Stimulated activated CD4-positive, alpha-beta T cell treated with anti-CD3 and anti-CD28 coated beads, Interleukin-15, amount 100 ng/mL, for 1 hour (primary cell): Measurements from ENCODE around the gene HES6.

ENCODE experiments used
- DNase-seq, 2 donors: peaks; one replicate each; pipeline ENCODE4 v3.0.0-alpha.2; 2020; ENCODE audit warnings: low read depth in 1 of 2, low spot score in 1 of 2

Gene HES6

DNA sequence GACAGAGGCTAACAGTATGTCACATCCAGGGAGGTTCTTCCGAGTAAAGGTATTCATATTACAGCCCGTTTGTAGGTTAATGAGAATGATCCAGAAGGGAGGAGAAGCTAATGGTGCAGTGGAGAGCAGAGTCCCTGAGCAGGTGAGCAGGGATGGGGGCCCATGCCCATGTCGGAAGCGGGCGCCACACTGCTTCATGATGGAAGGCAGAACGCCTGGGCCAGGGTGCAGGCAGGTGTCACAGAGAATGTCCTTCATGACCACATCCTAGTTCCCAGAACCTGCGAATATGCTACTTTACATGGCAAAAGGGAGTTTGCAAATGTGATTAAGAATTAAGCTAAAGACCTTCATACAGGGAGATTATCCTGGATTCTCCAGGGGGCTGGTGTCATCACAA, 4.0 kb downstream of the HES6 start:
- DNase-seq: no peak

- no peak for DNase-seq
These were observed 4.5 kb downstream of the HES6 start for GRCh38 chr2:238235331-238235732.

- no peak for DNase-seq
These were observed 6.2 kb downstream of the HES6 start for GRCh38 chr2:238233625-238234024.

- DNase-seq: no peak
These were observed 8.0 kb downstream of the HES6 start for GRCh38 chr2:238231809-238232208.

- DNase-seq: peak; percentile 63 to 69
These were observed 8.5 kb downstream of the HES6 start for GRCh38 chr2:238231251-238231793.

DNA sequence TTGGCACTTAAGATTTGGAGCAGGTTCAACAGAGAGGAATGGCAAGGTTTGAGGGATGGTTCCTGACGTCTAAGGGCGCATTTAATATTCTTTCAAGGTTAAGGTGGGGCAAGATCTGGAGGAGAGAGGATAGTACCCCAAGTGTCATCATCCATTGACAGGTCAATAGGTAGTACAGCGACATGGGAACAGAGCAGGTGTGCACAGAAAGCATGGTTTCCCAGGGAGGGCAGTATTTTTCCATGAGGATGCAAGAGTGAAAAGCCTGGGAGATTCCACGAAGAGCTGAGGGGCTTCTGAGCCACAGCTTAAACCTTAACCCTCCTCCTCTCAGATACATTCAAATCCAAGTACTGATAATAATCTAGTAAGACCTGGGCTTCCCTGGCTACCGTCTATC, 9.1 kb downstream of the HES6 start:
- DNase-seq: no peak

DNA sequence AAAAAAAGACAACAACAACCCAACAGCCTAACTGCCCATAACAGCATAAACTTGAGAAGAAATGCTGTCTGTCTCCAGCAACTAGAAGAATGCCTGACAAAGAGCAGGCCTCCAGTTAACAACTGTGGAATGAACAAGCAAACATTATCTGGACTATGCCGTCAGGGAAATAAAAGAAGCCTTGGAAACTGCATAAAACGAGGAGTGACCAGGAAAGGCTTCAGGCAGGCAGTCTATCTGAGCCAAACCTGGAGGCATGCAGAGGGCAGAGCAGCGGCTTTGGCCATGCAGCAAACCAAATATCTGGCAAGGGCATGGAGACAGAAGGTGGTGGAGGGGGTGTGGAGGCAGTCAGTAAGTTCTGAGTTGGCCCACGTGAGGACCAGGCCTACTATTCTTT, 11.1 kb downstream of the HES6 start:
- no peak for DNase-seq

DNA sequence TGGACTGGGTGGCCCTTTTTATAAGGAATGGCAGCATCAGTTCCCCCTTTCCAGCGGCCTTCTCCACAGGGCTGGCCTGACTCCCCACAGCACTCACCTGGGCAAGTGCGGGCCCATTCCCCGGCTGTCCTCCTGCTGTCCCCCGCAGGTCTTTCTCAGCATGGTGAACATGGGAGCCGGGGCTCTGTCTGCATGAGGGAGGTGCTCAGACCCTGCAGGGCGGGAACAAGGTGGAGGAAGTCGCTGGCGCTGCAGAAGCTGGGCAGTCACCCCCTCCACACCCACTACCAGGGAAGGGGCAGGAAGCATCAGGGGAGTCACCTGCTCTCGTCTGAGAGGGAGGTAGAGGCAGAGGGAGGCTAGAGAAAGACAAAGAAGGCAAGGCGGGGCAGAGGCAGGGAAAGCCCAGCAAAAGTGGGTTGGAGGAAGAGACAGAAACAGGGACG, 12.2 kb downstream of the HES6 start:
- DNase-seq: no peak

DNA sequence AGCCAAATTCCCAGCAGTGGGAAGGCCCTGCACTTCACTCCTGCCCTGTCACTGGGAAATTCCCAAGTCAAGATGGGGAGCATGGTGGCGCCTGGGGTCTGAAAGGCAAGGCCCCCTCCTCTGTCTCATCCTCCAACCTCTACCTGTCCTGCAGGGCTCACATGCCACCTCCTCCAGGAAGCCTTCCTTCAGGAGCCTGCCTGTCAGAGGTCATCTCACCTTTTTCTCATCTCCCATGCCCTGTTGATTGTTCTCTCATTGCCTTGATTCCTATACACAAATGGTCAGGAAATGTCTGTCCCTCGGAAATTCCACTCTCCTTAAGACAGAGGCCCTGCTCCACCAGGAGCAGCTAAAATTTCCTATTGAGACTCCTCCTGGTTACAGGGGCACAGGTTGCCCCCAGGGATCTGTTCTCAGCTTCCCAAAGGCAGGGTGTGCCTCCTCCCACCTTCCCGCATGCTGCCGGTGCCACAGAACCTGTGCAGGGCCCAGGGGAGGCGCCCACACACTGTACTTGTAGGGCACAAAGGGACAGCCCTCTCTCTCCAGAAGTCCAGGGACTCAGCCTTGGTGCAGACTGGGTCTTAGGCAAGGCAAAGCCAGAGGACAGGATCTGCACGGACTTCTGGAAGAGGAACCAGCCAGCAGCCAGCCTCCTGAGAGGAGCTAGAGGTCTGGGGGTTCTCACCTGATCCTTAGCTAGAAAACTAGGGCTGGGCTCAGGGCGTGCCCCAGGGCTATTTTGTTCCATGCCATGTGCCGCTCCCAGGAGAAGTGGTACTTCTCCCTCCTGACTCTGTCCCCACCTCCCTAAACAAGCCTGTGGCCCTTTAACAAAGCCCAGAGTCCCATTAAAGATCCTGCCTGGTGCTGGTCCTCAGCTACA, 12.9 kb downstream of the HES6 start:
- no peak for DNase-seq

GRCh38 chr2:238225911-238226697, 13.7 kb downstream of the HES6 start:
- no peak for DNase-seq

GRCh38 chr2:238225121-238225520, 14.7 kb downstream of the HES6 start:
- DNase-seq: no peak

- no peak for DNase-seq
These were observed 15.3 kb downstream of the HES6 start for GRCh38 chr2:238224356-238225035.

- no peak for DNase-seq
These were observed 18.8 kb downstream of the HES6 start for GRCh38 chr2:238220892-238221521.

GRCh38 chr2:238220274-238220891, 19.5 kb downstream of the HES6 start:
- no peak for DNase-seq

GRCh38 chr2:238216651-238217184, 23.1 kb downstream of the HES6 start:
- no peak for DNase-seq

GRCh38 chr2:238207006-238207405, 32.8 kb downstream of the HES6 start:
- no peak for DNase-seq

DNA sequence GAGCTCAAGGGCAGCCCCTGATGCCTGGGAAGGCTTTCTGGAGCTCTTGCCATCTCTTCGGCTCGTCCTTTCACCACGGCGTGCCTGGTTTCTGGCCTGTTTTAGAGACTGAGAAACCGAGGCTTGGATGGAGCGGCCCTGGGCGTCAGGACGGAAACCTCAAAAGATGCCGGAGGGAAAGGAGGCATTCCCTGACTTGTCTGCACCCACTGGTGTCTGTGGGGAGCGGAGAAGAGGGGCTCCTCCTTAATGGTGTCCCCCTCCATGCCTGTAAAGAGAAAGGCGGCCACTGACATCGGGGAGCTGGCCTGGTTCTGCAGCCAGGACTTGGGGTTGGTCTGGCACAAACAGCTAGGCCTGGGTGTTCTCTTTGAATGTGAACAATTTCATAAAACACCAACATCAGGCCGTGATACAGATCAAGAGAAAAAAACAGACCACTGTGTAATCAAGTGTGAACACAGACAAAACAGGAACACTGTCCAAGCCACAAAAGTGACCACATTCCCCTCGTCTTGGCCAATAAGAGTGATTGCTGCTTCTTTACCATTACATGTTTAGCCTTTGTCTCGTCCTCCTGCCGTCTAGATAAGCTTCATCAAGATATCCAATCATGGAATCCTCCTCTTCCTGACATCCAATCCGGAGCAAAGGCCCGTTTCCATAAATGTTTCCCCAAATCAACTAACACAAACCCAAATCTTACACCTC, 35.7 kb downstream of the HES6 start:
- no peak for DNase-seq

- DNase-seq: peak; percentile 83 to 91
These were observed 36.5 kb downstream of the HES6 start, which contains the start of gene ILKAP for GRCh38 chr2:238203094-238203972. Gene ILKAP (minus strand): TSS chr2:238203695. CDS start chr2:238203553, 142 bp downstream.
